ENCODE data around the gene SPTBN4.

Gene SPTBN4

DNA sequence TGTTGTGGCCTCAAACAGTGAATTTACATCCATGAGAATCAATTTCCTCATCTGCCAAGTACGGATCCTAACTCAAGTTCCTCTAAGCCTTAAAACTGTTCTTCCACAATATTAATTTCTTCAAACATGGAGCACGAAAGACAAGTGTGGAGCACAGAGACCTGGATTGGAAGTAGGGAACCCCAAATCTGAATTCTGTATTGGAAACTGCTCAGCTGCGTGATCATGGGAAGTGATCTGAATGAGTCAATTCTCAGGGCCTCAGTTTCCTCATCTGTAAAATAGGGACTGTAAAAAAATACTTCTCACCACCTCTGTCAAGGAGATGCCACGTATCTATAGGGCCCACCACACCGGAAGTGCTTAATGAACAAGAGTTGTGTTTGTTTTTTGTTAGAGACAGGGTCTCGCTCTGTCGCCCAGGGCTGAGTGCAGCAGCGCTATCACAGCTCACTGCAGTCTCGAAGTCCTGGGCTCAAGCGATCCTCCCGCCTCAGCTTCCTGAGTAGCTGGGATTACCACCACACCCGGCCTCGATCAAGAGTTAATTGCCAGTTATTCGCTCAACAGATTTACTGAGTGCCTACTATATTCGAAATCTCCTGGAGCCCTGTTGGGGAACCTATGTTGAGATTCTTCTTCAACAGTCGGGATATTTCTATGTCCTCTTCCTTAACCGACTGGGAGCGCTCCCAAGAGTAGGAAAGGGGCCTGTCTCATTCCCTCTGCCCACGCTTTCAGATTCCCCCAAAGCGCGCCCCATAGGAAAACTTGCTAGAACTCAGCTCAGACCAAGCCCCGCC, 24.3 kb upstream of the SPTBN4 start:
- DNase-seq: no peak

DNA sequence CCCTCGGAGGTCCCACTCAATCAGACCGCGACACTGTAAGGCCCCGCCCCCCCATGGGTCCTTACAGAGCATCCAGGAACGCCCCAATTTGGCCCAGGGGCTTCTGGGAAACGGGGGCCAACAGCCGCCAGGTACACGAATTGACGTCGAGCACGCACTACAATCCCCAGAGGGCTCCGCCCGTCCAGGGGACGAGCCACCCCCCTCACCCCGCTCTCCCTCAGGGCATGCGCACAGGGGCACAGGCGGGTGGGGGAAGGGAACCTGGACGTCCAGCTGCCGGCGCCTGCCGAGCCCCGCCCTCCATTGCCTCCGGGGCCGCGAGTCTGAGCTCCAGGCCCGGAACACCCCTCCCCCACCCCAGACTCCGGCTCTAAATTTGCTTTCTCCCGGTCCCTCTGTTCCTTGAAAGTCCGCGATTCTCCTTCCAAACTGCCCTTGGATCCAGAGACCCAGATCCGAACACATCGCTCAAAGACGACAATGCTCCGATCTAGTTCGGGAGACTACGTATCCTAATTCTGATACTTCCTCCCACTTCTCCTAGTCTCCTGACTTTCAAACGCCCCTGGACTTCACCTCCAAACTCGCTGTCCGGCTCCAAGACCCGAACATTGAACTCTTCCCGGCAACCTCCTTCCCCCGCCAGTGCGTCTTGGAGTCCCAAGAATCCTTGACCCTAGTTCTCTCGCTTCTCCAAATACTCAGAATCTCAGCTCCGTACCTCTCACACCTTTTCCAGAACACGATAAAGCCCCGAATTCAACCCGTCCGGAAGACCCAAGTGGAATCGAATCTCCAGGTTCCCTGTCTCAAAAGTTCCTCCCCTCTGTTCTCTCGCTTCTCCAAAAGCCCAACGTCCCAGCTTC, 23.4 kb upstream of the SPTBN4 start:
- peak; percentile 100 for DNase-seq

DNA sequence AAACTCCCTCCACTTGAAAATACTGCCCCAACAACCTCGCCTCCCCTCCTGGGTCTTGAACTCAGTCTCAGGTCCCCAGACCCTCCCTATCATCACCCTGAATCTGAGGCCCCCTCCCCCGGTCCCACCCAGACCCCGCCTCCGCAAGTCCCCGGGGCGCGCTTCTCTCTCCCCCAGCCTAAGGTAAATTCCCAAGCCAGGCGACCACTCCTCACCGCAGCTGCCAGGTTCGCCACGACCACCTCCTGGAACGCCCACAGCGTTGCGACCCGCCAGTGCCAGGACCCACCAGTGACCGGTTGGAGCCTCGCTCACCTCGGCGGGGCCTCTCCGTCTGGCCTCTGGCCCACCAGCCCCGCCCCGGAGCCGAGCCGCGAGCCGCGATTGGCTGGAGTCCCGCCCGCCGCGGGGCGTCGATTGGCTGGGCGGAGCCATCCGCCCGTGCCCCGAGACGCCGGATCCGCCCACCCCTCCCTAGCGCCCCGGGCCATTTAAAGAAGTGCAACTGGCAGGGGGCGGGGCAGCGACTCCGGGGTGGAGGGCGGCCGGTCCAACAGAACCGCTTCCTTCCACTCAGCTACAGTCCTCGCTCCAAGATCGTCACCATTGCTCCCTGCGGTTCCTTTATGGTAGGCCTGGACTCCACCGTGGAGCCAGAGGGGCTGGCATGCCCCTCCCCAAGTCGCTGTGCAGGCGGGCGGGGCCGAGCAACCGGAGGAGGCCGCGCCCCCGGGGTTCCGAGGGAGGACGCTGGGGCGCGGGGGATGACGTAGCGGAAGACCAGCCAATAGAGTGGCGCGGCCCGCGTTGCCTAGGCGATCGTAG, 22.6 kb upstream of the SPTBN4 start, which contains the start of gene SERTAD3:
Gene SERTAD3, minus strand, starts transcription at position 336 of the 825 bp plus-strand sequence. CDS start 2,255 bp downstream, outside the sequence.
- DNase-seq: peak; percentile 95

DNA sequence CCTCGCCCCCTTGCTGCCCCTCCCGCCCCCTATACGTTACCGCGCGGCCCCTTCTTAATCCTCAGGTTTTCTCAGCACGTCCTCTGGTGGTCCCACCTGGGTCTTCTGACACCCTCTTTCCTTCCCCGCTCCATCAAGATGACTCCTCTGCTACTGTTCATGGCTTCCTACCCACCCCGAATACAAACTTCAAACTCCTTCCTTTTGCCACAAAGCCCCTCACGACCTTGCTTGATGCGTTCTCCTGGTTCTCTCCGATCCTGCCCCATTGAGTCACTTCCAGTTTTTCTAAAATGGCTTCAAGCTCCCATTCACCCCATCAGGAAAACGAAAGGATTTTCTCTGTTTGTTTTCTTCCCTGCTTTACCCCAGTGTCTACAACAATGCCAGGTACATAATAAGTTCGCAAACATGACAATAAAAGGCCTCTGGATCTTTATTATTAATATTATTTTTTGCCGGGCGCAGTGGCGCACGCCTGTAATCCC, 21.9 kb upstream of the SPTBN4 start:
- DNase-seq: no peak

DNA sequence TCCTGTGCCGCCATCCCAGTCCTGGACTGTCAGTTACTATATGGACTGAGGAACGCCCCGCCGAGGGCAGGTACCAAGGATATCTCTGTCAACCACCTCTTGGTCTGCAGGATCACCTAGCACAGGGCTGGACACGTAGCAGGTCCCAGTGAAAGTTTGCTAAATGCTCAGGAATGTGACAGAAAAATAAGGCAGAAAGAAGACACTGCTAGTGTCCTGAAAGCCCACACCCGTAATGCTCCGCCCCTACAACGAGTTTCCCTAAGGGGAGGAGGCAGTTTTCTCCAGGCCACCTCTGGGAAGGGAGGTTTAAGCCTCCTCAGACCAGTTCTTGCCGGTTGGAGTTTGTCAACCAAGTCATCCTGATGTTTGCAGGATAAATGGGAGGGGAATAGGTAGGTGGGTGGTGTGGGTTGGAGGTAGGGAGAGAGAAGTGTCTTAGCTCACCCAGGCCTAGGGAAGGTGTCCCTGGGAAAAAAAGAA, 21.0 kb upstream of the SPTBN4 start:
- DNase-seq: no peak

DNA sequence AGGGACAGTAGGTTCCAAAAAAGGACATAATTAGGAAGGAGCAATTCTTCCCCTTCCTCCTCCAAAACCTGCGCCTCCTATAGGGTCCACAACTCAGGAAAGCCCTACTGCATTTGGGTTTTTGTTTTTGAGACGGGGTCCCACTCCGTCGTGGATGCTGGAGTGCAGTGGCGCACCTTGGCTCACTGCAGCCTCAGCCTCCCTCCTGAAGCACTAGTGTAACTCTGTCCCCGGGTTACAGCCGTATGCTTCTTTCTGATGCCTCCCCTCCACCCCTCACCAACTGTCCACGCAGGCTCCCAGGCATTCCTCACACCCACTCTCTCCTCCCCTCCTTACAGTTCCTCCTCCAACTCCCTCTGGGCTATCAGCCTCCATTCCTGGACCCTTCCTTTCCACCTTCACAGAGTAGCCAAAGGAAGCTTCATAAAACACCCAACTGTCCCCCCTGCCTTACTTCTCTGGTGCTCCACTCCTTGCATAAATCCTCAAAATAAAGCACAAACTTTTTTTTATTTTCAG, 20.5 kb upstream of the SPTBN4 start:
- DNase-seq: no peak

DNA sequence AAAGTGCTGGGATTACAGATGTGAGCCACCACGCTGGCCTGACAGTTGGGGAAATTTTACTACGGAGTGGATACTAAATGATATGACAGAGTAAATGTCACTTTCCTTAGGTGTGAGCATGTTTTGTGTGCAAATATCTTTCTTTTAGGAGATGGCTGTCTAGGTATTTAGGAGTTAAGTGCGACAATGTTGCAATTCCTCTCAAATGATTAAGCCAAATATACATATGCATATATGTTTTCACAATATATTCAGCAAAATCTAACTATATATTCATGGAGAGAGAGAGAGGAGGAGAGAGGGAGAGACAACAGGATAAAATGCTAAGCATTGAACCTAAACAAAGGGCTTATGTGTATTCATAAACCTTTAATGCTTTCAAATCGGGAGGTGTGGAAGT, 17.3 kb upstream of the SPTBN4 start:
- DNase-seq: no peak

DNA sequence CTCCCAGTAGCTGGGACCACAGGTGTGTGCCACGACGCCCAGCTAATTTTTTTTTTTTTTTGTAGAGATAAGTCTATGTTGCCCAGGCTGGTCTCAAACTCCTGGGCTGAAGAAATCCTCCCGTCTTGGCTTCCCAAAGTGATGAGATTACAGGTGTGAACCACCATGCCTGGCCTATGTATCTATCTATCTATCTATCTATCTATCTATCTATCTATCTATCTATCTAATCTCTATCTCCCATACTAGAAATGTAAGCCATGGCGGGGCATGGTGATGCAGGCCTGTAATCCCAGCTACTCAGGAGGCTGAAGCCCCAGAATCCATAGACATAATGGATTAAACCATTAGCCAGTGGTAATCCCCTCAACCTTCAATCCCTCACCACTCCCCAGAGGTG, 16.1 kb upstream of the SPTBN4 start:
- no peak for DNase-seq

DNA sequence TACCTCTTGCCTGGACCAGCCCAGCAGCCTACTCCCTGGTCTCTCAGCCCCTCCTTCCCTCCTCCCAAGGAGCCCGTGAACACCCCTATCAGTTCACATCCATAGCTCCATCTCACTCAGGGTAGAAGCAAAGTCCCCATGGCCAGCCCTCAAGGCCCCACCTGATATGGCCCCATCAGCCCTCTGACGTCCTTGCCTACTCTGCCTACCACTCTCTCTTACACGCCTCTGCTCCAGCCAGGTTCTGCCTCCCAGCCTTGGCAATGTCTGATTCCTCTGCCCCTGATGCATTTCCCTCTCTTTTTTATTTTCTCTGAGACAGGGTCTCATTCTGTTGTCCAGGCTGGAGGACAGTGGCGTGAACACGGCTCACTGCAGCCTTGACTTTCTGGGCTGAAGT, 14.8 kb upstream of the SPTBN4 start:
- no peak for DNase-seq

DNA sequence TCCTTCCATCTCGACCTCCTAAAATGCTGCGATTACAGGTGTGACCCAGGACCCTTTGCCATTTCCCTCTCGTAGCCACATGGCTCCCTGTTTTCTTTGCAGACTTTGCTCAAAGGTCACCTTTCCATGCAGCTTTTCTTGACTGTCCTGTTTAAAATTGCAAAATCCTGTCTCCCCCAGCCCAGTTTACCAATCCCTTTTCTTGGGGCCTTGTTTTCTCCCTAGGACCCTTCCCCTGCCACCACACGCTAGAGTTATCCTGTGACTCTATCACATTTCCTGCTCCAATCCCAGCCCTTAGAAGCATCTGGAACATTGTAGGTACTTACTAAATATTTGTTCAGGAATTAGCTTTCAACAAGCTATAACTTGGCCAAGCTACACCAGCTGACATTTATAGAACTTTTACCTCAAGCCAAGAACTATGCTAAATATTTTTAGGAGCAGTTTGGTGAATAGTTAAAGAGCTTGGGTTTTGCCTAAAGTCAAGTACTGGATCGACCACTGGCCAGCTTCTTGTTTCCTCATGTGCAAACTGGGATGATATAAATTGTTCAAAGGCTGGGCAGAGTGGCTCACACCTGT, 13.6 kb upstream of the SPTBN4 start:
- no peak for DNase-seq

DNA sequence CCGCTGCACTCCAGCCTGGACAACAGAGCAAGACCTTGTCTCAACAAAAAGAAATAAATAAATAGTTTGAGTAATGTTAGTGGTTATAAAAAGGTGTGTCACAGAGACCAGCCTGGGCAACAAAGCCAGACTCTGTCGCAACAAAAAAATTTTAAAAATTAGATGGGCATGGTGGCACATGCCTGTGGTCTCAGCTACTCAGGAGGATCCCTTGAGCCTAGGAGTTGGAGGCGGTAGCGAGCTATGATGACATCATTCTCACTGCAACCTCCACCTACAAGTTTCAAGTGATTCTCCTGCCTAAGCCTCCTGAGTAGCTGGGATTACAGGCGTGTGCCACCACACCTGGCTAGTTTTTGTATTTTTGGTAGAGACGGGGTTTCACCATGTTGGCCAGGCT, 12.9 kb upstream of the SPTBN4 start:
- peak; percentile 17 for DNase-seq

DNA sequence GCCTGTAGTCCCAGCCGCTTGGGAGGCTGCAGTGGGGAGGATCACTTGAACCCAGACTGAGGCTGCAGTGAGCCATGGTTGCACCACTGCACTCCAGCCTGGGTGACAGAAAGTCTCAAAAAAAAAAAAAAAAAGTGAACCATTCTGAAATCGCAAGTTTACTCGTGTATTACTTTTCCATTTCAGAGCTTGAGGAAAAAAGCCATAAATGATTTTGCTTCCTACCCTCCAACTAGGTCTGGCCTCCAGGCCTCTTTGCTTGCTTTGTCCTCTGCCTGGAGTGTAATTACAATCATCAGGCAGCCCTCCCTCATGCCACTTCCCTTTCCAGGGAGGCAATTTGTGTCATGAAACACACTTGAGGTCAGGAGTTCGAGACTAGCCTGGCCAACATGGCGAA, 9.8 kb upstream of the SPTBN4 start:
- DNase-seq: peak; percentile 47

DNA sequence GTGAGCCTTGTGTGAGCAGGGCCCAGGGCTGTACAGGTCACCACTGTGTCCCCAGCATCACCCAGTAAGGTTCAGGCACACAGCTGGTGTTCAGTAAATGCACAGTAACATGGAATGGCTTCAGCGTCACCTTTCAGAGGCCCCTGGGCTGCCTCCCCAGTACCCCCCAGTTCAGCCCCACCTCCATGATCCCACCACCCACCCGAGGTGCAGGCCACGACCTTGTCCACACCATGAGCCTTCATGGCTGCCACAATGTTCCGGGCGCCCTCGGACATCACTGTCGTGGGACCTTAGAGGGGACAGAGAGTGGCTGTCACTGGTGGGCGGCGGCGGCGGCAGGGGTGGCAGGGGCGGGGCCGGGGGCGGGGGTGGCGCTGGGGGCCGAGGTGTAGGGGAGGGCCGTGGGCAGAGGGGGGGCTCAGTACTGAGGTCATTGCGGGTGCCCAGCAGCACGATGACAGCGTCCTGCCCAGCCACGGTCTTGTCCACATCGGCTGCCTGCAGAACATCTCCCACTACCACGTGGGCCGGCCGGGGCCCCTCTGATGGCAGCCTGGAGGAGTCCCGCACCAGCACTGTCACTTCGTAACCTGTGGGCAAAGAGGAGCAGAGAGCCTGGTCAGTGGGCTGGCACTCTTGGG, 8.7 kb upstream of the SPTBN4 start:
- DNase-seq: no peak

DNA sequence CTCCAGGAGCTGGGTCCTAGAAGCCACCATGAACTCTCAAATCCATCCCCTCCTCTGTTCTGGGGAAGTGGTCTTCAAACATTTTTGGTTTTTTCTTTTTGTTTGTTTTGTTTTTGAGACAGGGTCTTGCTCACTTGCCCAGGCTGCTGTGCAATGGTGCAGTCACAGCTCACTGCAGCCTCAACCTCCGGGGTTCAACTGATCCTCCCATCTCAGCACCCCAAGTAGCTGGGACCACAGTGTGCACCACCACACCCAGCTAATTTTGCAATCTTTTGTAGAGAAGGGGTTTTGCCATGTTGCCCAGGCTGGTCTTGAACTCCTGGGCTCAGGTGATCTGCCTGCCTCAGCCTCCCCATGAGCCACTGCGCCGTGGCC, 8.2 kb upstream of the SPTBN4 start:
- DNase-seq: no peak

DNA sequence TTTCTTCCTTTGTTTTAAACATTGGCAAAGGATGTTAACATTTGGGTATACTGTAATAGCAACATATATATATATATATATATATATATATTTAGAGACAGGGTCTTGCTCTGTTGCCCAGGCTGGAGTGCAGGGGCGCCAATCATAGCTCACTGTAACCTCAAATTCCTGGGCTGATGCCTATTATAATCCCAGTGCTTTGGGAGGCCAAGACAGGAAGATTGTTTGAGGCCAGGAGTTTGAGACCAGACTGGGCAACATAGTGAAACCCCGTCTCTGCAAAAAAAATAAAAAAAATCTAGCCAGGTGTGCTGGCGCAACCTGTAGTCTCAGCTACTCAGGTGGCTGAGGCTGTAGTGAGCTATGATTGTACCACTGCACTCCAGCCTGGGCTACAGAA, 6.6 kb upstream of the SPTBN4 start:
- no peak for DNase-seq

DNA sequence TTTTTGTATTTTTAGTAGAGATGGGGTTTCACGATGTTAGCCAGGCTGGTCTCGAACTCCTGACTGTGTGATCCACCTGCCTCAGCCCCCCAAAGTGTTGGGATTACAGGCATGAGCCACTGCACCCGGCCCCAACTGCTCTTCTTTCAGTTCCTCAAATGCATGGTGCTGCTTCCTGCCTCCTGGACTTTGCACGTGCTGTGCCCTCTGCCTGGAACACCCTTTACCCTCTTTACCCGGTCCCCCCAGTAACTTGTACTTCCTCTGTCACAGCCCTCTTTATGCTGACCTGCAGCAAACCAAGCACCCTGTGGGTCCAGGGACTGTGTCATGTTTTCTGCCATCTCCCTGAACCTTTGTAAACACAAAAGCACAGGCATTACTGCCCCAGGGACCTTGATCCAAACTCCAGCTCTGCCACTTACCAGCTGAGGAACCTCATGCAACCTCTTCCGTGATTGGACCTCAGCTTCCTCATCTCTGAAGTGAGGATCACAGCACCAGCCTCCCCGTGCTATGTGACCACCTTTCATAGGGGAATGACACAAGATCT, 5.1 kb upstream of the SPTBN4 start:
- peak; percentile 93 for DNase-seq

DNA sequence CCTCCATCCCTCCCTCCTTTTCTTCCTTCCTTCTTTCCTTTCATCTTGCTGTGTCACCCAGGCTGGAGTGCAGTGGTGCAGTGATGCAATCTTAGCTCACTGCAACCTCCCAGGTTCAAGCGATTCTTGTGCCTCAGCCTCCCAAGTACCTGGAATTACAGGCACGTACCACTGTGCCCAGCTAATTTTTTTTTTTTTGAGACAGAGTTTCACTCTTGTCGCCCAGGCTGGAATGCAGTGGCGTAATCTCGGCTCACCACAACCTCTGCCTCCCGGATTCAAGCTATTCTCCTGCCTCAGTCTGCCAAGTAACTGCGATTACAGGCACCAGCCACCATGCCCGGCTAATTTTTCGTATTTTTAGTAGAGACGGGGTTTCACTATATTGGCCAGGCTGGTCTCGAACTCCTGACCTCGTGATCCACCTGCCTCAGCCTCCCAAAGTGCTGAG, 3.2 kb upstream of the SPTBN4 start:
- DNase-seq: peak; percentile 59

DNA sequence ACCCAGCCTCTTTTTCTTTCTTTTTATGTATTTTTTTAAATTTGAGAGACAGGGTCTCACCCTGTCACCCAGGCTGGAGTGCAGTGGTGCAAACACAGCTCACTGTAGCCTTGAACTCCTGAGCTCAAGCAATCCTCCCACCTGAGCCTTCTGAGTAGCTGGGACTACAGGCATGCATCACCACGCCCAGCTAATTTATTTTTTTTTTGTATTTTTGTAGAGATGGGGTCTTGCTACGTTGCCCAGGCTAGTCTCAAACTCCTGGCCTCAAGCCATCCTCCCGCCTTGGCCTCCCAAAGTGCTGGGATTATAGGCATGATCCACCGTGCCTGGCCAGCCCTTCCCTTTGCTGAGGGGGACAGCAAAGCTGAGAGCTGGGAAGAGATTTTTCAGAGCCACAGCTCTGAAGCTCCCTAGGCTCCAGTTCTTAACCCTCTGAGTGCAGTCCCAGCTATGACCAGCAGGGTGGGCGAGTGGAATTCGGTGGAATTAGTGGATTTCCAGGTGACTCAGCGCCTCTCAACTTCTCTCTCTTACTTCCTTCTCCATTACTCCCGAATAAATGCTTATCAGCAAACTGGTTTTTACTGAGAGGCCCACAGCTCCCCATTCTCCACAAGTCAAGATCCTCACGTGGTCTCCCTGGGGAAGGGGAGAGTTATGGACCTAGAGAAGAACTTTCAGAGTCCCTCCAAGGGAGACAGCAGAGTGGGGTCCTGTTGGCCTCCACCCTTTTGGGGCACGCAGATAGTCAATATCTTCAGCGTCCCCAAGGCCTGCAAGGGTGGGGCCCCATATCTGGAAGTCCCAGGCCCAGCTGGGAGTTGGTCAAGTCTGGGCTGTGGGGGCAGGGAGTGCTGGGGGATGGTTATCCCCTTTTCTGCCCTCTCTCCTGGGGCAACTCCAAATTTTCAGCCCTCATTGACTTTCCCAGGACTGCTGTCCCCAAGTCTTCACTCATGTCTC, 2.5 kb upstream of the SPTBN4 start:
- DNase-seq: peak; percentile 81

DNA sequence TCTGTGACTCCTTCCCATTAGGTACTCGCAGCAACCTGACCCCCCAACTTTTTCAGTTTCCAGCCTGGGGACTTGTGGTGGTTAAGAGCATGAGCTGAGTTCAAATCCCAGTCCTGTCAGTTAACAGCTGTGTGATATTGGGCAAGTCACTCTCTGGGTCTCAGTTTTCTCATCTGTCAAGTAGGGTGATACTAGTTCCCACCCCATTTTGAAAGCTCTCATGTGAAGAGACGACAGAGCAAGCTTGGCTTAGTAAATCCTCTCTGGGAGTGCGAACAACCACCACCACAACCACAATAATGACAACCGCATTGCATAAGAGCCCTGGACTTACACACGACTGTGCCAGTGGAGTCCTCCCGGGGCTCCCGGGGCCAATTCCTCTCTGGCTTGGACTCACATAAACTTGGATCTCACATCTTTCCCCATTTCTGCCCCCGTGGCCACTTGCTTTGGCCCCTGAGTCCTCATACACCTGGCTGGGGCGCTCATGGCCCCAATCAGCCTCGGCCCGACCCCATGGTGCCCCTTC, 1.7 kb upstream of the SPTBN4 start:
- DNase-seq: peak; percentile 99

Data from MV-4-11 (cell line).